HTERT RPE-1 (cell line): ENCODE data around the gene DDX11.
"Not testable (repeated sequence)": the region's sequence is repeated elsewhere in the genome, so short reads cannot be mapped to it uniquely, and the experiment has no call there.

Source experiments
- in situ Hi-C: fragments of 300-500 bp; cut with MboI; formaldehyde crosslinking; loops from 4 replicates; pipeline ENCODE4 v1.14.3; 2020; ENCODE audit warnings: low sequenced_read_pairs

The DDX11 gene

DNA sequence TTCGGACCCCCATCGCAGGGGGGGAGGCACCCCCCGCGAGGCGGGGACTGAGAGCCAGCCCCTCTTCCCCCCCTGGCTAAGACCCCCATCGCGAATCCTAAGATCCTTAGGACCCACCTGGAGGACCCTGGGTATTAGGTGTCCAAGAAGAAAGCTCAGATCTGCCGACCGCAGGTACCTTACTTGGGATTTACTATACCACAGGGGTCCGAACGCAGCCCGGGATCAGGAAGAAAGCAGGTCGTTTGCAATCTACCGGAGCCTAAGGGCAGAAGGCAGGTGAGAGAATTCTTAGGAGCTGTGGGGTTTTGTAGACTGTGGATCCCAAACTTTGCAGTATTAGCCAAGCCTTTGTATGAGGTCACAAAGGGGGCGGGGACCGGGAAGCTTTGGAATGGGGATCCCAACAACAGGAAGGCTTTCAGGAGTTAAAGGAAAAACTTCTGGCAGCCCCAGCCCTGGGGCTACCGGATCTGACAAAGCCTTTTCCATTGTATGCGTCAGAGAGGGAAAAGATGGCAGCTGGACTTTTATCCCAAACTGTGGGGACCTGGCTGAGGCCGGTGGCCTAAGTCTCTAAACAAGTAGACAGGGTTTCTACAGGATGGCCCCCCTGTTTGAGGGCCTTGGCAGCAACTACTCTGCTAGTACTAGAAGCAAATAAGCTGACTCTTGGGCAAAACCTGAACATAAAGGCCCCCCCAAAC lies 47.5 kb downstream of the DDX11 start:
- in situ Hi-C loops, result not testable (repeated sequence)

- in situ Hi-C loops, result no loop called here
These were observed 48.8 kb downstream of the DDX11 start for GRCh38 chr12:31122481-31122880.

DNA sequence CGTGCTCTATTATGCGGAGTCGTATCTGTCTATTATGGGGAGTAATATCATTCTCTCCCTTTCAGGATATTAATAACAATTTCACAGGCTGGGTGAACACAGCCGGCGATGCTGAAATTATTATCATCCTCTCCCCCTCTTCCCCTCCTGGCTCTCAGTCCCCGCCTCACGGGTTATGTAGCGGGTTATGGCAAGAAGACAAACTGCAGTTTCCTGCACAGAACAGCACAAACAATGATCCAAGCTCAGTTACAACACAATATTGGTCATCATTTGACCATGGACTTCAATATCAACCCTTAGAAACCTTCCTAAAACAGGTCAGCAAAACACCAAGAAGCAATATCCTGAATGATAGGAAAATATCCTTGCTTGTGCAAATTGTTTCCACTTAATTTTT lies 50.5 kb downstream of the DDX11 start:
- in situ Hi-C loops, result not testable (repeated sequence)

- in situ Hi-C loops, result not testable (repeated sequence)
These were observed 51.5 kb downstream of the DDX11 start for GRCh38 chr12:31125171-31125570.

- in situ Hi-C loops, result not testable (repeated sequence)
These were observed 53.7 kb downstream of the DDX11 start for GRCh38 chr12:31127209-31127848.

GRCh38 chr12:31136581-31136980 lies 62.9 kb downstream of the DDX11 start:
- in situ Hi-C loops, result not testable (repeated sequence)

DNA sequence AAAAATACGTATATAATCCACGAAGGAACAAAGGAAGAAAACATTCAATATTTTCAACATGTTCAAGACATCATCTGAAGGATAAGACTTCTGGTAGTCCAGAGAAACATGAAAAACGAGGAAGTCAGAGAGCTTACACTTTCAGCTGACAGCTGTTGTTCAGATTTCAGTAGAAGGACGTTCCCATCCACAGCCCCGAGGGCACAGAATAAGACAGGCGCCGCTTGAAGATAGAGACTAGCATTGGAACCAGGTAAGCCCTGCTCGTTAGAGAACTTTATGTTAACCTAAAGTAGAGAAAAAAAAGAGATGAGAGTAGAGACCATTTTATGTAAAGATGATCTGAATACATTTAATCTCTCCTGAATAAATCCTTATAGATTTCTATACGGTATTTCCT lies 71.1 kb downstream of the DDX11 start:
- in situ Hi-C loops, result not testable (repeated sequence)

GRCh38 chr12:31145296-31145695 lies 71.6 kb downstream of the DDX11 start:
- in situ Hi-C loops, result not testable (repeated sequence)

DNA sequence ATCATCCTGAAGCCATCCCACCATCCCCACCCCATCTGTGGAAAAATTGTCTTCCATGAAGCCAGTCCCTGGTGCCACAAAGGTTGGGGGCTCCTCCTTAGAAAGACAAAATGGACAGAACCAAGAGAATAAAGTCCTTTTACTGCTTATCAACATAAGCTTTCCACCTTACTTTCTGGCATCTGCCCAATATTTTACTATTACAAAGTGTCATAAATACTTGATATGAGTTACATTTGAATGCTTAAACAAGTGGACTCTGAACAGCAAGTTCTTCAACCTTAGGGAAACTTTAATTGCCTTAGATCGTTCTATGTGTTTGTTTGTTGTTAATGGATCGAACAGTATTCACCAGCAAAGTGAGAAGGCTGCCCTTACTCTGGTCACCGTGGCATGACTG lies 73.8 kb downstream of the DDX11 start:
- in situ Hi-C loops, result not testable (repeated sequence)

GRCh38 chr12:31150766-31151165 lies 77.1 kb downstream of the DDX11 start:
- in situ Hi-C loops, result not testable (repeated sequence)
